HepG2 (cell line): ENCODE data around the gene ARFGEF3. TPM values are rescaled to one million over a fixed set of nuclear protein-coding genes. Genes with fewer than 3 reads are reported as not detected.

ENCODE experiments used
- ATAC-seq: fragments of 200-7000 bp; cut with Tn5 transposase; 3 replicates; pipeline ENCODE4 v1.9.1; 2020; ENCODE audit warnings: mild to moderate bottlenecking, moderate library complexity
- BruUV-seq: library from RNA; stranded (reverse); fragments of 400-500 nt; replicated peaks from 2 replicates; lab custom pipeline; 2021; lab: Mats Ljungman, UMichigan
- CTCF ChIA-PET: fragments of 300-600 bp; formaldehyde crosslinking; extraction: SDS; loops from one replicate; lab custom pipeline; 2021; ENCODE audit warnings: low total read pairs, inconsistent platforms, low intra/inter-chr PET ratio; lab: Yijun Ruan, JAX
- POLR2A ChIA-PET: fragments of 350-600 bp; sonication (Branson Sonifier 250); formaldehyde crosslinking; loops from one replicate; lab custom pipeline; 2020; ENCODE audit warnings: antibody characterized with exemption, inconsistent platforms; lab: Yijun Ruan, JAX
- DNase-seq: peaks from one replicate; pipeline ENCODE4 v3.0.0-alpha.2; 2015; ENCODE audit warnings: low spot score
- FAIRE-seq: peaks from 3 replicates; lab custom pipeline; 2011; peaks lifted over from hg19 to GRCh38; lab: Jason Lieb, UNC
- H2AFZ ChIP-seq: one replicate; pipeline ENCODE4 v1.6.1; 2011; ENCODE audit warnings: low read length, inconsistent platforms
- H3K27ac ChIP-seq: fragments of 300-600 bp; 3 replicates; pipeline ENCODE4 v1.8.0; 2011; ENCODE audit warnings: mixed run types, mild to moderate bottlenecking, mixed read lengths, low read length, inconsistent platforms; ENCODE audit not compliant: insufficient read depth; ENCODE audit errors: extremely low read length
- H3K27me3 ChIP-seq, 2 experiments: fragments of 200-600 bp in 1 of 2; 2 replicates in 1 of 2; 3 replicates in 1 of 2; pipeline versions ENCODE4 v1.6.0 to v1.8.0; 2011; ENCODE audit warnings: low read length in 2 of 2, mild to moderate bottlenecking in 2 of 2, moderate library complexity in 2 of 2, inconsistent platforms in 1 of 2; ENCODE audit not compliant: insufficient read depth in 2 of 2, control insufficient read depth in 1 of 2
- H3K36me3 ChIP-seq, 2 experiments: fragments of 200-600 bp in 1 of 2; replicated peaks in 1 of 2; 2 replicates in 1 of 2; 3 replicates in 1 of 2; pipeline versions ENCODE4 v1.5.1 to v1.8.0; 2011; ENCODE audit warnings: low read length in 2 of 2, inconsistent platforms in 1 of 2; ENCODE audit not compliant: insufficient read depth in 2 of 2, control insufficient read depth in 1 of 2
- H3K4me1 ChIP-seq: 2 replicates; pipeline ENCODE4 v1.5.1; 2012; ENCODE audit warnings: low read length, inconsistent platforms; ENCODE audit not compliant: insufficient read depth
- H3K4me2 ChIP-seq: 2 replicates; pipeline ENCODE4 v1.6.0; 2011; ENCODE audit warnings: low read depth, low read length, inconsistent platforms
- H3K4me3 ChIP-seq, 3 experiments: fragments of 200-600 bp in 1 of 3; sonication (generic), shearing (Covaris generic) in 1 of 3; replicated peaks in 1 of 3; 2 replicates each; pipeline ENCODE4 v1.5.1; 2011 to 2016; ENCODE audit warnings: low read length in 3 of 3, inconsistent platforms in 2 of 3, low read depth in 2 of 3, mild to moderate bottlenecking in 2 of 3, control low read depth in 1 of 3, mixed read lengths in 1 of 3; ENCODE audit not compliant: insufficient read depth in 1 of 3
- H3K79me2 ChIP-seq: one replicate; pipeline ENCODE4 v1.6.1; 2011; ENCODE audit warnings: low read length, inconsistent platforms; ENCODE audit not compliant: insufficient read depth
- H3K9ac ChIP-seq: 2 replicates; pipeline ENCODE4 v1.6.0; 2011; ENCODE audit warnings: mild to moderate bottlenecking, low read depth, low read length, inconsistent platforms; ENCODE audit not compliant: insufficient read depth
- H3K9me3 ChIP-seq: 2 replicates; pipeline ENCODE4 v1.5.1; 2012; ENCODE audit warnings: mild to moderate bottlenecking, low read length
- H4K20me1 ChIP-seq: 2 replicates; pipeline ENCODE4 v1.6.0; 2011; ENCODE audit warnings: inconsistent platforms, mild to moderate bottlenecking, low read length, moderate library complexity; ENCODE audit not compliant: insufficient read depth
- GATAD2A ChIP-seq: IDR thresholded peaks from 2 replicates; pipeline ENCODE4 v1.6.1; 2016
- KDM5B ChIP-seq: sonication (generic); formaldehyde crosslinking; IDR thresholded peaks from 2 replicates; pipeline ENCODE4 v1.4.0; 2020; ENCODE audit warnings: missing genetic modification reagents, mild to moderate bottlenecking, borderline replicate concordance
- MIER3 ChIP-seq: IDR thresholded peaks from 2 replicates; pipeline ENCODE4 v1.6.1; 2016; ENCODE audit warnings: missing compliant biosample characterization, borderline replicate concordance
- PHF5A ChIP-seq: IDR thresholded peaks from one replicate; pipeline ENCODE4 v1.6.1; 2018; ENCODE audit warnings: low read depth, missing genetic modification reagents; ENCODE audit not compliant: unreplicated experiment
- RXRB ChIP-seq: IDR thresholded peaks from 2 replicates; pipeline ENCODE4 v1.6.1; 2016; ENCODE audit warnings: borderline replicate concordance, missing genetic modification reagents, missing compliant biosample characterization
- SIX1 ChIP-seq: sonication (generic); formaldehyde crosslinking; IDR thresholded peaks from 2 replicates; pipeline ENCODE4 v1.4.0; 2020; ENCODE audit warnings: missing genetic modification reagents, borderline replicate concordance
- SIX4 ChIP-seq: sonication (generic); formaldehyde crosslinking; IDR thresholded peaks from 2 replicates; pipeline ENCODE4 v1.4.0; 2020; ENCODE audit warnings: missing genetic modification reagents
- TBP ChIP-seq: sonication (generic); formaldehyde crosslinking; IDR thresholded peaks from 2 replicates; pipeline ENCODE4 v1.5.0; 2020; ENCODE audit warnings: missing genetic modification reagents
- ZNF20 ChIP-seq: sonication (generic); formaldehyde crosslinking; IDR thresholded peaks from 2 replicates; pipeline ENCODE4 v1.4.0; 2020; ENCODE audit warnings: mild to moderate bottlenecking, moderate library complexity, missing genetic modification reagents
- WGBS: methylation state at CpG from one replicate; pipeline ENCODE4 v1.1.6; 2017; ENCODE audit warnings: low lambda C conversion rate; 5-methylcytosine and 5-hydroxymethylcytosine counted together
- in situ Hi-C: cut with HindIII; loops from 2 replicates; pipeline ENCODE4 v1.10.0; 2017; ENCODE audit warnings: low pct_unique_long_range_greater_than_20kb; ENCODE audit not compliant: extremely low pct_ligation_motif_present
- intact Hi-C: fragments of 100-400 bp; cut with micrococcal nuclease; formaldehyde crosslinking; loops from one replicate; pipeline ENCODE4 v1.10.0; 2022; ENCODE audit not compliant: unreplicated experiment
- polyA plus RNA-seq, 8 experiments: library from polyadenylated mRNA; depleted of rRNA in 3 of 8; stranded (reverse) in 7 of 8; unstranded in 1 of 8; fragments of >200 nt; fragmentation: Illumina TruSeq in 4 of 8; extraction: Trizol in 4 of 8; gene quantifications; 2 replicates each; pipeline versions ENCODE4 v1.2.1 to v1.2.3, GENCODE V29; 2011 to 2016; ENCODE audit warnings: low read depth in 4 of 8, missing spikeins in 1 of 8, mixed read lengths in 1 of 8; ENCODE audit not compliant: insufficient read depth in 1 of 8
- total RNA-seq, 5 experiments: library from RNA; depleted of rRNA; stranded (reverse); fragments of >200 nt; fragmentation: Illumina TruSeq; extraction: Trizol; gene quantifications; 2 replicates each; pipeline ENCODE4 v1.2.3, GENCODE V29; 2016; ENCODE audit warnings: low read depth in 1 of 5
- TF ChIP-seq, protein P1 (sequence below): IDR thresholded peaks from 2 replicates; pipeline ENCODE4 v1.6.1; 2012; ENCODE audit warnings: low read depth, low read length, improper control_type of control experiment
- TF ChIP-seq, protein P2 (sequence below): IDR thresholded peaks from 2 replicates; pipeline ENCODE4 v1.6.1; 2016; ENCODE audit warnings: missing compliant biosample characterization, missing genetic modification reagents, borderline replicate concordance
- TF ChIP-seq, protein P3 (sequence below): IDR thresholded peaks from 2 replicates; pipeline ENCODE4 v1.6.1; 2012; ENCODE audit warnings: inconsistent platforms

The ARFGEF3 gene
- total and polyA plus RNA-seq, 2 of the 13 experiments (the other 11 are each of a cell fraction or from before 2014, with no cell fraction given): 0.60 to 2.6 TPM

DNA sequence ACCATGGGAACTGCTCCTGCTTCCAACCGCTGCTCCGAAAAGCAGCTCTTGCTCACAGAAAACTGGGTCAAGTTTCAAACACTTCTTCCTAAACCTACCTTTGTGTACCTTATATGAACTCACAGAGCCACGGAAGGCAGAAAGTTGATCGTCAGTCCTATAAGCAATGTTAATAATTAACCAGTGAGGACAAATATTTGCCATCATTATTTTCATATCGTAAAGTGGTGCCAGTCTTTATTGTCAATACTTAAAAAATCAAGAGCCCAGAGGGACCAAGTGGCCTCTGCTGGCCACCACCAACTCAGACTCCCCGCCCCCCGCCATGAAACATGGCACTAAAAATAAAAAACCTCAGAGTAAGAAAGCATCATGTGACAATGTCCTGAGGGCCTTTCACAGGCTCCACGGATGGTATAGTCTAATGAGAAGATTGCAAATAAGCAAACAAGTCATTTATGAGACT, 65.6 kb downstream of the ARFGEF3 start (continued):
- TF ChIP-seq, protein P1, sequence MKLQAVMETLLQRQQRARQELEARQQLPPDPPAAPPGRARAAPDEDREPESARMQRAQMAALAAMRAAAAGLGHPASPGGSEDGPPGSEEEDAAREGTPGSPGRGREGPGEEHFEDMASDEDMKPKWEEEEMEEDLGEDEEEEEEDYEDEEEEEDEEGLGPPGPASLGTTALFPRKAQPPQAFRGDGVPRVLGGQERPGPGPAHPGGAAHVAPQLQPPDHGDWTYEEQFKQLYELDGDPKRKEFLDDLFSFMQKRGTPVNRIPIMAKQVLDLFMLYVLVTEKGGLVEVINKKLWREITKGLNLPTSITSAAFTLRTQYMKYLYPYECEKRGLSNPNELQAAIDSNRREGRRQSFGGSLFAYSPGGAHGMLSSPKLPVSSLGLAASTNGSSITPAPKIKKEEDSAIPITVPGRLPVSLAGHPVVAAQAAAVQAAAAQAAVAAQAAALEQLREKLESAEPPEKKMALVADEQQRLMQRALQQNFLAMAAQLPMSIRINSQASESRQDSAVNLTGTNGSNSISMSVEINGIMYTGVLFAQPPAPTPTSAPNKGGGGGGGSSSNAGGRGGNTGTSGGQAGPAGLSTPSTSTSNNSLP: peak; percentile 84
- TF ChIP-seq RXRB: peak; percentile 90
- no peak for TF ChIP-seq KDM5B (CRISPR knock-in tag)
- TF ChIP-seq MIER3: 0 out of 2 replicates have a peak, but pooled peaks have one; percentile 2

DNA sequence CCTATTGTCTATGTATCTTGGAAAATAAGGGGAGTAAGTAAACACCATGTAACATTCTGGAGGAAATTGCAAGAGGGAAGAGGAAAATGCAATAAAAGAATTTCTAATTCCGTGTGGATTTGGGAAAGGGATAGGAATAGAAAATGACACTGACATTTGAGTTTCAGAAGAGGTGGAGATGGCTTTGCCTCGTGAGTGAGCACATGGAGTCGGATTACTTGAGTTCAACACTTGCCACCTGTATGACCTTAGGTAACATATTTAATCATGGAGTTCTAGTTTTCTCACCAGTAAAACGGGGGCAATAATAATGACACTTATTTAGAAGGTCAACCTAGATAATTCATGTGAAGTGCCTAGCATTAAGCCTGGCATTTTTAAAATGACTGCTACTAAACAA, 67.3 kb downstream of the ARFGEF3 start:
- POLR2A ChIA-PET: no interaction called here
- intact Hi-C loops: no loop called here

More for the DNA sequence above, 67.3 kb downstream of the ARFGEF3 start:
- no peak overlapping the region for H3K27ac ChIP-seq
- ATAC-seq: no peak
- no peak for FAIRE-seq
- TF ChIP-seq SIX1 (CRISPR knock-in tag) (peak; percentile 40; the same call in 1 of the 2 replicates), GATAD2A (CRISPR knock-in tag) (0 out of 2 replicates have a peak, but pooled peaks have one; percentile 17), TBP (CRISPR knock-in tag) (no peak), PHF5A (no peak), ZNF20 (CRISPR knock-in tag) (no peak), SIX4 (CRISPR knock-in tag) (peak; percentile 67; the same call in 1 of the 2 replicates)
- TF ChIP-seq, protein P2, sequence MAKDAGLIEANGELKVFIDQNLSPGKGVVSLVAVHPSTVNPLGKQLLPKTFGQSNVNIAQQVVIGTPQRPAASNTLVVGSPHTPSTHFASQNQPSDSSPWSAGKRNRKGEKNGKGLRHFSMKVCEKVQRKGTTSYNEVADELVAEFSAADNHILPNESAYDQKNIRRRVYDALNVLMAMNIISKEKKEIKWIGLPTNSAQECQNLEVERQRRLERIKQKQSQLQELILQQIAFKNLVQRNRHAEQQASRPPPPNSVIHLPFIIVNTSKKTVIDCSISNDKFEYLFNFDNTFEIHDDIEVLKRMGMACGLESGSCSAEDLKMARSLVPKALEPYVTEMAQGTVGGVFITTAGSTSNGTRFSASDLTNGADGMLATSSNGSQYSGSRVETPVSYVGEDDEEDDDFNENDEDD (CRISPR knock-in tag): 0 out of 2 replicates have a peak, but pooled peaks have one; percentile 10
- TF ChIP-seq, protein P3, sequence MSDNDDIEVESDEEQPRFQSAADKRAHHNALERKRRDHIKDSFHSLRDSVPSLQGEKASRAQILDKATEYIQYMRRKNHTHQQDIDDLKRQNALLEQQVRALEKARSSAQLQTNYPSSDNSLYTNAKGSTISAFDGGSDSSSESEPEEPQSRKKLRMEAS: 0 out of 2 replicates have a peak, but pooled peaks have one; percentile 41
- no peak overlapping the region for H3K4me2 ChIP-seq
- DNase-seq: no peak
- no peaks in the 10 kb centered on the region for H3K36me3 ChIP-seq
- no peaks in the 10 kb centered on the region for H3K27me3 ChIP-seq
- H3K79me2 ChIP-seq: no peaks in the 10 kb centered on the region
- H4K20me1 ChIP-seq: no peaks in the 10 kb centered on the region
- BruUV-seq: no TSS peak
- peaks cover 82% of the 10 kb centered on the region for H3K4me1 ChIP-seq
- in situ Hi-C loops: no loop called here
- 45% methylated on average over 4 of the region's 4 CpGs for WGBS
- no peaks in the 10 kb centered on the region for H3K9me3 ChIP-seq
- H3K4me3 ChIP-seq: no peak overlapping the region
- CTCF ChIA-PET: no interaction called here
- H2AFZ ChIP-seq: no peak overlapping the region
- H3K9ac ChIP-seq: no peak overlapping the region
